B cell (primary cell): ENCODE measurements around the gene MFRP. TPM values are rescaled to one million over a fixed set of nuclear protein-coding genes. Genes with fewer than 3 reads are reported as not detected.
A peak's percentile ranks its signal among the peaks of the same experiment; 100 is the strongest.

ENCODE experiments used
- ATAC-seq: fragments of 200-7000 bp; cut with Tn5 transposase; one replicate; pipeline ENCODE4 v1.10.0; 2021; ENCODE audit warnings: low read depth, mild to moderate bottlenecking, moderate number of reproducible peaks, moderate library complexity
- CTCF ChIA-PET: fragments of 350-600 bp; sonication (Branson Sonifier 250); formaldehyde crosslinking; loops from one replicate; lab custom pipeline; 2021; ENCODE audit warnings: antibody characterized with exemption, inconsistent platforms; lab: Charles Lee
- POLR2A ChIA-PET: fragments of 350-600 bp; sonication (Branson Sonifier 250); formaldehyde crosslinking; loops from one replicate; lab custom pipeline; 2021; ENCODE audit warnings: antibody characterized with exemption; lab: Charles Lee
- DNase-seq: peaks from one replicate; pipeline ENCODE4 v3.0.0; 2013
- H2AFZ ChIP-seq: 2 replicates; pipeline ENCODE4 v1.6.1; 2012; ENCODE audit warnings: mild to moderate bottlenecking, low read depth, low read length; ENCODE audit not compliant: insufficient read depth, poor library complexity, severe bottlenecking
- H3K27ac ChIP-seq, 2 donors: 1 replicate in 1 of 2; 2 replicates in 1 of 2; pipeline ENCODE4 v1.5.1; 2012 to 2013; ENCODE audit warnings: low read length in 2 of 2, mild to moderate bottlenecking in 2 of 2, moderate library complexity in 1 of 2
- H3K27me3 ChIP-seq, 4 experiments: fragments of 200-600 bp in 1 of 4; sonication (generic) in 1 of 4; replicated peaks in 1 of 4; 1 replicate in 2 of 4; 2 replicates in 2 of 4; pipeline versions ENCODE4 v1.6.1 to v1.7.0; 2013 to 2016; ENCODE audit warnings: low read length in 3 of 4, mild to moderate bottlenecking in 2 of 4, mixed read lengths in 1 of 4, moderate library complexity in 1 of 4; ENCODE audit not compliant: insufficient read depth in 4 of 4, control insufficient read depth in 3 of 4; ENCODE audit errors: control extremely low read depth in 1 of 4
- H3K36me3 ChIP-seq, 2 experiments: replicated peaks in 1 of 2; 1 replicate in 1 of 2; 2 replicates in 1 of 2; pipeline versions ENCODE4 v1.6.1 to v1.7.1; 2013; ENCODE audit warnings: low read length in 1 of 2; ENCODE audit not compliant: insufficient read depth in 2 of 2, control insufficient read depth in 1 of 2; ENCODE audit errors: control extremely low read depth in 1 of 2, extremely low read depth in 1 of 2
- H3K4me1 ChIP-seq, 2 donors: fragments of 200-600 bp in 1 of 2; sonication (generic) in 1 of 2; 1 replicate in 1 of 2; 2 replicates in 1 of 2; pipeline versions ENCODE4 v1.5.1 to v1.6.1; 2013 to 2017; ENCODE audit warnings: low read length in 2 of 2; ENCODE audit not compliant: control insufficient read depth in 2 of 2, insufficient read depth in 2 of 2
- H3K4me2 ChIP-seq: replicated peaks from 2 replicates; pipeline ENCODE3; 2012; ENCODE audit warnings: mild to moderate bottlenecking, low read depth, low read length; ENCODE audit not compliant: poor library complexity, severe bottlenecking
- H3K4me3 ChIP-seq, 5 experiments: fragments of 200-600 bp in 1 of 5; sonication (generic) in 1 of 5; 1 replicate in 3 of 5; 2 replicates in 2 of 5; pipeline versions ENCODE4 v1.5.1 to v1.7.0; 2011 to 2016; ENCODE audit warnings: low read length in 4 of 5, mild to moderate bottlenecking in 4 of 5, low read depth in 2 of 5, control low read depth in 1 of 5, moderate library complexity in 1 of 5; ENCODE audit not compliant: insufficient read depth in 1 of 5; ENCODE audit errors: control extremely low read depth in 1 of 5, extremely low read depth in 1 of 5
- H3K79me2 ChIP-seq: fragments of 200-600 bp; sonication (generic); one replicate; pipeline ENCODE4 v1.6.0; 2016; ENCODE audit warnings: low read length; ENCODE audit not compliant: control insufficient read depth, insufficient read depth
- H3K9ac ChIP-seq: fragments of 200-600 bp; sonication (generic); 2 replicates; pipeline ENCODE4 v1.6.1; 2017; ENCODE audit warnings: mild to moderate bottlenecking, low read length, moderate library complexity
- H3K9me3 ChIP-seq, 3 donors: one replicate each; pipeline versions ENCODE4 v1.6.1 to v1.7.1; 2013; ENCODE audit warnings: low read length in 2 of 3; ENCODE audit not compliant: control insufficient read depth in 2 of 3, insufficient read depth in 1 of 3; ENCODE audit errors: control extremely low read depth in 1 of 3
- H4K20me1 ChIP-seq: 2 replicates; pipeline ENCODE4 v1.6.0; 2012; ENCODE audit warnings: mild to moderate bottlenecking, low read length; ENCODE audit not compliant: insufficient read depth, control insufficient read depth, poor library complexity, severe bottlenecking
- H3K27ac Mint-ChIP-seq: one replicate; pipeline ENCODE4 v1.8.0; 2021; ENCODE audit warnings: mixed read lengths
- H3K27me3 Mint-ChIP-seq: one replicate; pipeline ENCODE4 v1.8.0; 2021; ENCODE audit warnings: mixed read lengths
- H3K4me1 Mint-ChIP-seq: one replicate; pipeline ENCODE4 v1.8.0; 2021; ENCODE audit warnings: mixed read lengths
- H3K4me3 Mint-ChIP-seq: one replicate; pipeline ENCODE4 v1.8.0; 2021; ENCODE audit warnings: mixed read lengths
- H3K9me3 Mint-ChIP-seq: one replicate; pipeline ENCODE4 v1.8.0; 2022; ENCODE audit warnings: mixed read lengths; ENCODE audit not compliant: insufficient read depth
- CTCF ChIP-seq: fragments of 200-600 bp; IDR thresholded peaks from one replicate; pipeline ENCODE4 v1.8.0; 2022; ENCODE audit warnings: antibody characterized with exemption, mild to moderate bottlenecking
- EZH2 ChIP-seq: IDR thresholded peaks from 2 replicates; pipeline ENCODE4 v1.6.1; 2012; ENCODE audit warnings: borderline replicate concordance, low read depth, mild to moderate bottlenecking, moderate library complexity, low read length; ENCODE audit not compliant: insufficient read depth, poor library complexity, severe bottlenecking
- WGBS: methylation state at CpG from one replicate; pipeline ENCODE4 v1.1.5; 2013; ENCODE audit warnings: missing lambda C conversion rate; ENCODE audit not compliant: insufficient coverage; 5-methylcytosine and 5-hydroxymethylcytosine counted together
- intact Hi-C: fragments of 100-400 bp; cut with micrococcal nuclease; formaldehyde crosslinking; loops from one replicate; pipeline ENCODE4 v1.10.0; 2022
- polyA plus RNA-seq: library from polyadenylated mRNA; depleted of rRNA; stranded (reverse); fragments of >200 nt; gene quantifications from 2 replicates; pipeline ENCODE4 v1.2.3, GENCODE V29; 2012
- total RNA-seq, 2 donors: library from RNA; stranded (reverse); fragments of 120-200 nt in 1 of 2; gene quantifications; 1 replicate in 1 of 2; 2 replicates in 1 of 2; pipeline versions ENCODE4 v1.2.3 to v1.2.4, GENCODE V29; 2013 to 2022

MFRP gene
- total and polyA plus RNA-seq, 2 donors (not counting 1 experiment from before 2014, with no cell fraction given): not detected

GRCh38 chr11:119342023-119342300 lies 4.5 kb downstream of the MFRP start:
- no peaks in the 10 kb centered on the region for H3K79me2 ChIP-seq
- H3K4me3 Mint-ChIP-seq: no peak overlapping the region
- TF ChIP-seq EZH2 (no peak), CTCF (no peak)
- H3K4me1 ChIP-seq: peaks cover 31% of the 10 kb centered on the region in 2 donors
- DNase-seq: no peak
- 94% methylated on average over 4 of the region's 7 CpGs for WGBS
- no peak overlapping the region for H3K4me3 ChIP-seq
- ChIA-PET CTCF (interaction anchor here (2.4 kb wide), 1 partner anchor 14 kb away, joined by 11 read pairs; no protein-coding TSS in a partner anchor), POLR2A (no interaction called here)
- peaks cover 0 to 1% of the 10 kb centered on the region in 2 experiments for H3K36me3 ChIP-seq
- H3K9ac ChIP-seq: no peak overlapping the region
- no peaks in the 10 kb centered on the region for H3K9me3 Mint-ChIP-seq
- intact Hi-C loops: no loop called here
- H3K27ac Mint-ChIP-seq: no peak overlapping the region
- no peak overlapping the region for H3K27ac ChIP-seq
- peaks cover 55% of the 10 kb centered on the region for H3K27me3 Mint-ChIP-seq
- H3K27me3 ChIP-seq: peaks cover 0 to 60% (median 31%) of the 10 kb centered on the region in 4 experiments
- no peak overlapping the region for H2AFZ ChIP-seq
- peaks cover 7% of the 10 kb centered on the region for H4K20me1 ChIP-seq
- peaks cover 0 to 3% (median 0%) of the 10 kb centered on the region in 3 donors for H3K9me3 ChIP-seq
- H3K4me2 ChIP-seq: no peak overlapping the region
- ATAC-seq: no peak
- H3K4me1 Mint-ChIP-seq: peaks cover 23% of the 10 kb centered on the region

GRCh38 chr11:119341222-119342022 lies 5.1 kb downstream of the MFRP start:
- Histone ChIP-seq H3K4me2 (peak overlapping the region; percentile 76), H3K9ac (no peak overlapping the region), H3K27ac (no peak overlapping the region), H3K27me3 (peaks cover 0 to 56% (median 31%) of the 10 kb centered on the region in 4 experiments), H3K79me2 (no peaks in the 10 kb centered on the region), H4K20me1 (peaks cover 7% of the 10 kb centered on the region), H3K4me1 (peaks cover 31% of the 10 kb centered on the region in 2 donors), H3K9me3 (peaks cover 0 to 3% (median 0%) of the 10 kb centered on the region in 3 donors), H2AFZ (no peak overlapping the region), H3K4me3 (no peak overlapping the region), H3K36me3 (peaks cover 0 to 2% of the 10 kb centered on the region in 2 experiments)
- peak overlapping the region; percentile 37 for H3K4me3 Mint-ChIP-seq
- no peaks in the 10 kb centered on the region for H3K9me3 Mint-ChIP-seq
- intact Hi-C loops: no loop called here
- H3K27ac Mint-ChIP-seq: no peak overlapping the region
- 21% methylated on average over 13 of the region's 16 CpGs for whole genome bisulfite sequencing
- H3K4me1 Mint-ChIP-seq: peaks cover 23% of the 10 kb centered on the region
- ChIA-PET CTCF (interaction anchor here (1.7 to 2.4 kb wide), 2 partner anchors 14 to 40 kb away, joined by 5 to 11 read pairs; partner anchors contain the start of gene USP2), POLR2A (no interaction called here)
- ATAC-seq (peak; percentile 31), DNase-seq (peak; percentile 34)
- TF ChIP-seq EZH2 (no peak), CTCF (no peak)
- H3K27me3 Mint-ChIP-seq: peaks cover 51% of the 10 kb centered on the region
